Glutamatergic neuron (in vitro differentiated cells): Measurements from ENCODE around the gene TIMM10. TPM values are rescaled to one million over a fixed set of nuclear protein-coding genes. Genes with fewer than 3 reads are reported as not detected.

Experiments used
- DNase-seq: peaks from one replicate; pipeline ENCODE4 v3.0.0; 2022
- H3K27ac Mint-ChIP-seq: one replicate; pipeline ENCODE4 v1.8.0; 2020; ENCODE audit warnings: mild to moderate bottlenecking, mixed read lengths, inconsistent platforms; ENCODE audit not compliant: unreplicated experiment
- H3K27me3 Mint-ChIP-seq: one replicate; pipeline ENCODE4 v1.8.0; 2020; ENCODE audit warnings: mild to moderate bottlenecking, moderate library complexity, mixed read lengths, inconsistent platforms; ENCODE audit not compliant: unreplicated experiment
- H3K36me3 Mint-ChIP-seq: one replicate; pipeline ENCODE4 v1.8.0; 2020; ENCODE audit warnings: mild to moderate bottlenecking, mixed read lengths, inconsistent platforms; ENCODE audit not compliant: unreplicated experiment
- H3K4me1 Mint-ChIP-seq: one replicate; pipeline ENCODE4 v1.8.0; 2020; ENCODE audit warnings: mild to moderate bottlenecking, low read depth, mixed read lengths, inconsistent platforms; ENCODE audit not compliant: unreplicated experiment
- H3K4me3 Mint-ChIP-seq: one replicate; pipeline ENCODE4 v1.8.0; 2020; ENCODE audit warnings: mild to moderate bottlenecking, mixed read lengths, inconsistent platforms; ENCODE audit not compliant: unreplicated experiment
- H3K9me3 Mint-ChIP-seq: one replicate; pipeline ENCODE4 v1.8.0; 2020; ENCODE audit warnings: mild to moderate bottlenecking, moderate library complexity, mixed read lengths, inconsistent platforms; ENCODE audit not compliant: unreplicated experiment
- CTCF ChIP-seq: fragments of 200-600 bp; sonication (generic); IDR thresholded peaks from one replicate; pipeline ENCODE4 v1.5.0; 2021; ENCODE audit not compliant: partially characterized antibody, unreplicated experiment
- total RNA-seq: library from RNA; stranded (reverse); fragmentation: NEBNext Ultra II Directional; extraction: Animal tissue kit (Norgen Biotek cat#: 25700); gene quantifications from one replicate; pipeline ENCODE4 v1.2.1, GENCODE V29; 2021; ENCODE audit not compliant: unreplicated experiment

The TIMM10 gene
- total RNA-seq, 1 donor from 2014 or later = 51.2 TPM

DNA sequence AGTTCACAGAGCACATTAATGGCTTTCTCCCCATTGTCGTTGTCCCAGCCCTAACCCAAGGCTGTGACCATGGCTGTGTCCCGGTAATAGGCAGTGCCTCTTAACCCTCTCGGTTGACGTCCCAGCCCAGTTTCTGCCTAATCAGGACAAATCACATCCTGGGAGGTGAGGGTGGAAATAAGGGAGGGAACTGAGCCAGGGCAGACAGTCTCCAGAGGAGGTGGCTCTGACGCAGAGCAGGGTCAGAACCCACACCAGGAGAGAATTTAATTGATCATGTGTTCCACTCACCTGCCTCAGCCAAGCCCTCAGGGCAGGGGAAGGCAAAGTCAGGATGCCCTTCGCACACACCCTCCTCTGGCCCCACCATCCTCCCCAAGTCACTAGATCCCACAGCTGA is 32.0 kb downstream of the TIMM10 start:
- peaks cover 13% of the 10 kb centered on the region for H3K9me3 Mint-ChIP-seq
- peak overlapping the region; percentile 12 for H3K4me3 Mint-ChIP-seq
- H3K27ac Mint-ChIP-seq = no peak overlapping the region
- no peaks in the 10 kb centered on the region for H3K36me3 Mint-ChIP-seq
- H3K4me1 Mint-ChIP-seq = peaks cover 43% of the 10 kb centered on the region
- DNase-seq = no peak
- no peak for TF ChIP-seq CTCF
- peaks cover 8% of the 10 kb centered on the region for H3K27me3 Mint-ChIP-seq

DNA sequence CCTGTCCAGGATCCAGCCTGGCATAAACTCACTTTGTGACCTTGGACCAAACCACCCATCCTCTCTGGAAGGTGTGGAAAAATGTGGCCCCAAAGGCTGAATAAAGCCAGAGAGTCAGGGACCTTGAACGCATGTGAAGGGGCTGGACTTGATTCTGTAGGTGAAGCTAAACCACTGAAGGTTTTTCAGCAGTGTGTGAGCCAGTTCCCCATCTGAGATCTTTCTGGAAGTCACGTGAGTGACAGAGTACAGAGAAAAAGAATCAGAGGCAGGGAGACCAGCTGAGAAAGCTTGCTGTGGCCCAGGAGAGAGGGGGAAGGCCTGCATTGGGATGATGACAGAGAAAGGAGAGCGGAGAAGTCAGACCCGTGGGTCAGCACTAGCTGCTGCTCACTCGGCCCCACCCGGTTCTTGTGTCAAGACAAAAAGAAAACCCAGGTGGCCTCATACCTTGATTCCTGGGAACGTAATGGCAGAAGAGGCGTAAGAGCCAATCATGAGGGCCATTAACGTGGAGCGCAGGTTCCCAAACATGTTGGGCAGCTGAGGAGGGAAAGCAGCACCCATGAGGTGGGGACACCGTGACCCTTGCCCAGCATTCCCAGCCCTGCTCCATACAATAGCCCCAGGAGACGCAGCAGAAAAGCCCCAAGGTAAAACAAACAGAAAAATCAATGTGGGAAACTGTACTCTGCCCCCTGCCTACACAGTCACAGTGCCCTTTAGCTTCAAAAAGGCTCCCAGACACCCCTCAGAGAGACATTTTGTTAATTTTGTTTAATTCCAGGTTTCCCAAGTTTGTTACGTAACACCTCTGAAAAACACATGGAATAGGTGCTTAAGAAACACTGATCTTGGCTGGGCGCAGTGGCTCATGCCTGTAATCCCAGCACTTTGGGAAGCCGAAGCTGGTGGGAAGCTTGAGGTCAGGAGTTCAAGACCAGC is 33.0 kb downstream of the TIMM10 start:
- Mint-ChIP-seq H3K4me1 (peaks cover 43% of the 10 kb centered on the region), H3K27ac (peak overlapping the region; percentile 60), H3K9me3 (peaks cover 12% of the 10 kb centered on the region), H3K36me3 (no peaks in the 10 kb centered on the region), H3K4me3 (peak overlapping the region; percentile 24), H3K27me3 (peaks cover 8% of the 10 kb centered on the region)
- no peak for DNase-seq
- no peak for TF ChIP-seq CTCF

DNA sequence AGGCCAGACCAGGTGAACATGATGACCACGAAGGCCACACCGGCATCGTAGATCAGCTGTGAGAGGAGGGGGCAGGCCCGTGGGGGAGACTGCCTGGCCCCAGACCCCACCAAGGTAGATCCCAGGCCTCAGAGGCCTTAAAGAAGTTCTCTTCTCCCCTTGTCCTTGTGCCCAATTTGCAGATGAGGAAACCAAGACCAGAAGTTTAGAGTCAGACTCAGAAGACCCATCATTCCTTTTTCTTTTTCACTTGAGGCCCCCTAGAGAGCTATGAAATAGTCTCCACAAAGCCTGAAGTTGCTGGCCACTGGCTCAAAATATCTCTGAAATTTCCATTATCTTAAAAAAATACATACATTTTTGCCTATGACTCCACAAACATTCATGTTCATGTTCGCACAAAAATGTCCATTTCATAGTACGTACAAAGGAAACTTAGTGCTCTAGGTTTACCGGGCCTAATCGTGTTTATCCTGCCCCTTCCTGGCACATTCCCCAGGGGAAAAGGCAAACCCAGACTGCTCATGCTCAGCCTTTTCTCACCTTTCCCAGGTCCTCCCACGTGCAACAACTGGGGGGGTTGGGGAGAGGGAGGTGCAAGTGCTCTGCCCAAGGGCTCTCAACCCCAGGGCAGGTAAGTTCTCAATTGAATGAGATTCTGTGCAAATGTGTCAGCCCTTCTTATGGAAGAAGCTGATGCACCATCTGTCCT is 34.3 kb downstream of the TIMM10 start:
- Mint-ChIP-seq H3K36me3 (no peaks in the 10 kb centered on the region), H3K9me3 (peaks cover 9% of the 10 kb centered on the region), H3K4me3 (peak overlapping the region; percentile 65), H3K27me3 (peaks cover 6% of the 10 kb centered on the region), H3K27ac (peak overlapping the region; percentile 88), H3K4me1 (peaks cover 42% of the 10 kb centered on the region)
- no peak for TF ChIP-seq CTCF
- DNase-seq = no peak

DNA sequence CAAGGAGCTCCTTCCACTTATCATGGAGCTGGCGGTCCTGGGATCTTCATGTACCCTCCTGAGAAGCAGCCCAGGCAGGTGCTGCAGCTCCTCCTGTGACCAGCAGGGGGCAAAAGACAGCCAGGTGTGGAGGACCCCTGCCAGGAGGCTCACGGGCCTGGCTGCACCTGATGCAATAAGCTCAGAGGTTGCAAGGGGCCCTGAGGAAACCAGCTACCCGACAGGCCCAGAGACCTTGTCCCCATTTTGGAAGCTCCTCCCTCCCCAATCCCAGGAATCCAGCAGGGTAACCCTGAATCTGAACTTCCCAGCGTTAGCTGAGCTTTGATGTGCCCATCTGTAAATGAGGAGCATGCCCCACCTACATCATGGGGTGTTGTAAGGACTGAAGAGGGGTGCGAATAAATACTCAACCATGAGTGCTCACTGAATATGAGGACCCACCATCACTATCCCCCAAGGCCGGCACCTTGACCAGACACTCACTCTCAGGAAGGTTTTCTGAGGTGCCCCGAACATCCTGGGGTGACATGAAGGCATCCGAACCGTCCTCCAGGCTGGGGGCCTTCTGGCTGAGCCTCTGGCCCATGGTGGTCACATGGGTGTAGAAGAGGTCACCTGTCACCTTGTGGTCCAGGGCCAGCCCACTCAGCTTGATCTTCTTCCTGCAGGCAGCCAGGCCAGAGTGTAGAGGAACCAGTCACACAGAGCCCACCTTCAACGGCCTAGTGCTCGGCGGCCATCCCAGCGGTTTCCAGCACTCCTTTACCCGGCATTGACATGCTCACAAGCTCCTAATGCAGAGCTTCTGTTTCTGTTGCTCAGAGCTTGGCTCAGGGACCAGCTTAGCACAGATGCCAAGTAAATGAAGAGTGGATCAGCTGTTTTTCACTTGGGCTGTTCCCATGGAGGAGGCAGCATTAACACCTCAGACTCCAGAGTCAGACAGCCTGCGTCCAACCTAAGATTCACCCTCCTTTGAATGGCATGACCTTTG is 36.7 kb downstream of the TIMM10 start:
- peak; percentile 93 for TF ChIP-seq CTCF

More for the DNA sequence above, 36.7 kb downstream of the TIMM10 start:
- Mint-ChIP-seq H3K4me3 (no peak overlapping the region), H3K27me3 (peaks cover 3% of the 10 kb centered on the region), H3K27ac (no peak overlapping the region), H3K4me1 (peaks cover 31% of the 10 kb centered on the region), H3K9me3 (peaks cover 7% of the 10 kb centered on the region), H3K36me3 (no peaks in the 10 kb centered on the region)
- peak; percentile 62 for DNase-seq
